Activated naive CD4-positive, alpha-beta T cell treated with anti-CD3 and anti-CD28 coated beads for 36 hours (primary cell): ENCODE measurements around the gene PJA1. TPM values are rescaled to one million over a fixed set of nuclear protein-coding genes. Genes with fewer than 3 reads are reported as not detected.

Experiments used
- CTCF ChIA-PET: fragments of 350-600 bp; sonication (Branson Sonifier 250); formaldehyde crosslinking; loops from one replicate; lab custom pipeline; 2021; ENCODE audit warnings: antibody characterized with exemption; lab: Charles Lee
- DNase-seq: peaks from one replicate; pipeline ENCODE4 v3.0.0-alpha.2; 2020
- H3K27ac Mint-ChIP-seq: one replicate; pipeline ENCODE4 v1.8.0; 2021; ENCODE audit warnings: mild to moderate bottlenecking, mixed read lengths
- H3K27me3 Mint-ChIP-seq: one replicate; pipeline ENCODE4 v1.8.0; 2021; ENCODE audit warnings: low read depth, mixed read lengths
- H3K36me3 Mint-ChIP-seq: one replicate; pipeline ENCODE4 v1.8.0; 2021; ENCODE audit warnings: low read depth, mixed read lengths
- H3K4me1 Mint-ChIP-seq: one replicate; pipeline ENCODE4 v1.8.0; 2021; ENCODE audit warnings: low read depth, mixed read lengths
- H3K4me3 Mint-ChIP-seq: one replicate; pipeline ENCODE4 v1.8.0; 2021; ENCODE audit warnings: mild to moderate bottlenecking, moderate library complexity, mixed read lengths
- H3K9me3 Mint-ChIP-seq: one replicate; pipeline ENCODE4 v1.8.0; 2021; ENCODE audit warnings: mixed read lengths
- intact Hi-C: fragments of 100-400 bp; cut with micrococcal nuclease; formaldehyde crosslinking; loops from one replicate; pipeline ENCODE4 v1.15.1; 2023
- total RNA-seq, 2 experiments: library from RNA; stranded (reverse); gene quantifications; one replicate each; pipeline ENCODE4 v1.2.3, GENCODE V29; 2021

Gene PJA1
- total RNA-seq, 2 experiments from 2014 or later, result 10.7 to 11.0 TPM

- peaks cover 12% of the 10 kb centered on the region for H3K36me3 Mint-ChIP-seq
- CTCF ChIA-PET, result no interaction called here
- H3K4me1 Mint-ChIP-seq, result peaks cover 33% of the 10 kb centered on the region
- no peaks in the 10 kb centered on the region for H3K9me3 Mint-ChIP-seq
- H3K27me3 Mint-ChIP-seq, result no peaks in the 10 kb centered on the region
- intact Hi-C loops, result no loop called here
- no peak overlapping the region for H3K4me3 Mint-ChIP-seq
- no peak for DNase-seq
- H3K27ac Mint-ChIP-seq, result no peak overlapping the region
Measured at GRCh38 chrX:69162361-69162865, 2.8 kb downstream of the PJA1 start.

GRCh38 chrX:69161786-69162349 is 3.4 kb downstream of the PJA1 start:
- H3K4me3 Mint-ChIP-seq, result no peak overlapping the region
- CTCF ChIA-PET, result no interaction called here
- intact Hi-C loops, result no loop called here
- H3K27me3 Mint-ChIP-seq, result no peaks in the 10 kb centered on the region
- H3K36me3 Mint-ChIP-seq, result peaks cover 12% of the 10 kb centered on the region
- no peak for DNase-seq
- peaks cover 33% of the 10 kb centered on the region for H3K4me1 Mint-ChIP-seq
- H3K27ac Mint-ChIP-seq, result no peak overlapping the region
- H3K9me3 Mint-ChIP-seq, result no peaks in the 10 kb centered on the region

GRCh38 chrX:69161371-69161770 is 3.9 kb downstream of the PJA1 start:
- no peak for DNase-seq
- Mint-ChIP-seq H3K27me3 (no peaks in the 10 kb centered on the region), H3K9me3 (no peaks in the 10 kb centered on the region), H3K4me1 (peaks cover 33% of the 10 kb centered on the region), H3K36me3 (peaks cover 12% of the 10 kb centered on the region), H3K27ac (no peak overlapping the region), H3K4me3 (no peak overlapping the region)
- intact Hi-C loops, result no loop called here
- CTCF ChIA-PET, result no interaction called here

GRCh38 chrX:69158166-69158980 is 6.9 kb downstream of the PJA1 start:
- H3K36me3 Mint-ChIP-seq, result peaks cover 9% of the 10 kb centered on the region
- intact Hi-C loops, result loop anchor here (5.0 kb wide), 1 partner anchor 64 kb away; no protein-coding TSS in a partner anchor
- no peak overlapping the region for H3K27ac Mint-ChIP-seq
- no peaks in the 10 kb centered on the region for H3K27me3 Mint-ChIP-seq
- no peaks in the 10 kb centered on the region for H3K9me3 Mint-ChIP-seq
- peaks cover 22% of the 10 kb centered on the region for H3K4me1 Mint-ChIP-seq
- DNase-seq, result peak; percentile 16
- CTCF ChIA-PET, result interaction anchor here (0.7 to 1.2 kb wide), 2 partner anchors 66 to 330 kb away, joined by 3 read pairs; partner anchors contain the start of gene EFNB1
- no peak overlapping the region for H3K4me3 Mint-ChIP-seq

GRCh38 chrX:69156638-69157037 is 8.6 kb downstream of the PJA1 start:
- intact Hi-C loops, result loop anchor here (5.0 kb wide), 1 partner anchor 66 kb away; no protein-coding TSS in a partner anchor
- no peak overlapping the region for H3K4me3 Mint-ChIP-seq
- H3K27me3 Mint-ChIP-seq, result no peaks in the 10 kb centered on the region
- no peaks in the 10 kb centered on the region for H3K9me3 Mint-ChIP-seq
- CTCF ChIA-PET, result no interaction called here
- H3K4me1 Mint-ChIP-seq, result peaks cover 7% of the 10 kb centered on the region
- H3K27ac Mint-ChIP-seq, result no peak overlapping the region
- no peak for DNase-seq
- H3K36me3 Mint-ChIP-seq, result no peaks in the 10 kb centered on the region

- Mint-ChIP-seq H3K36me3 (no peaks in the 10 kb centered on the region), H3K4me1 (peaks cover 3% of the 10 kb centered on the region), H3K27me3 (peaks cover 2% of the 10 kb centered on the region), H3K9me3 (no peaks in the 10 kb centered on the region), H3K4me3 (no peak overlapping the region), H3K27ac (no peak overlapping the region)
- intact Hi-C loops, result loop anchor here (5.0 kb wide), 1 partner anchor 66 kb away; no protein-coding TSS in a partner anchor
- CTCF ChIA-PET, result no interaction called here
- no peak for DNase-seq
Measured at GRCh38 chrX:69155786-69156520, 9.3 kb downstream of the PJA1 start.

GRCh38 chrX:69154051-69154450 is 11.2 kb downstream of the PJA1 start:
- Mint-ChIP-seq H3K4me3 (no peak overlapping the region), H3K27me3 (peaks cover 2% of the 10 kb centered on the region), H3K27ac (no peak overlapping the region), H3K4me1 (no peaks in the 10 kb centered on the region), H3K9me3 (no peaks in the 10 kb centered on the region), H3K36me3 (no peaks in the 10 kb centered on the region)
- CTCF ChIA-PET, result no interaction called here
- no peak for DNase-seq
- intact Hi-C loops, result no loop called here

GRCh38 chrX:69153060-69153730 is 12.1 kb downstream of the PJA1 start:
- intact Hi-C loops, result no loop called here
- H3K36me3 Mint-ChIP-seq, result no peaks in the 10 kb centered on the region
- no peak overlapping the region for H3K4me3 Mint-ChIP-seq
- no peaks in the 10 kb centered on the region for H3K9me3 Mint-ChIP-seq
- no peaks in the 10 kb centered on the region for H3K4me1 Mint-ChIP-seq
- peaks cover 2% of the 10 kb centered on the region for H3K27me3 Mint-ChIP-seq
- H3K27ac Mint-ChIP-seq, result no peak overlapping the region
- no peak for DNase-seq
- CTCF ChIA-PET, result interaction anchor here (0.6 kb wide), 1 partner anchor 271 kb away, joined by 3 read pairs; no protein-coding TSS in a partner anchor

- no peak overlapping the region for H3K27ac Mint-ChIP-seq
- H3K27me3 Mint-ChIP-seq, result peaks cover 2% of the 10 kb centered on the region
- no peaks in the 10 kb centered on the region for H3K9me3 Mint-ChIP-seq
- H3K4me1 Mint-ChIP-seq, result no peaks in the 10 kb centered on the region
- no peak for DNase-seq
- intact Hi-C loops, result no loop called here
- H3K36me3 Mint-ChIP-seq, result no peaks in the 10 kb centered on the region
- CTCF ChIA-PET, result interaction anchor here (0.6 kb wide), 1 partner anchor 270 kb away, joined by 3 read pairs; no protein-coding TSS in a partner anchor
- no peak overlapping the region for H3K4me3 Mint-ChIP-seq
Measured at GRCh38 chrX:69152417-69152841, 12.8 kb downstream of the PJA1 start.

GRCh38 chrX:69151866-69152284 is 13.4 kb downstream of the PJA1 start:
- Mint-ChIP-seq H3K27me3 (peaks cover 2% of the 10 kb centered on the region), H3K9me3 (no peaks in the 10 kb centered on the region), H3K4me3 (no peak overlapping the region), H3K27ac (no peak overlapping the region), H3K4me1 (no peaks in the 10 kb centered on the region), H3K36me3 (no peaks in the 10 kb centered on the region)
- DNase-seq, result no peak
- CTCF ChIA-PET, result no interaction called here
- intact Hi-C loops, result no loop called here

GRCh38 chrX:69150281-69150960 is 14.8 kb downstream of the PJA1 start:
- Mint-ChIP-seq H3K27ac (no peak overlapping the region), H3K27me3 (peaks cover 2% of the 10 kb centered on the region)
- CTCF ChIA-PET, result no interaction called here

More at GRCh38 chrX:69150281-69150960, 14.8 kb downstream of the PJA1 start:
- no peaks in the 10 kb centered on the region for H3K36me3 Mint-ChIP-seq
- H3K9me3 Mint-ChIP-seq, result no peaks in the 10 kb centered on the region
- H3K4me3 Mint-ChIP-seq, result no peak overlapping the region
- intact Hi-C loops, result no loop called here
- no peak for DNase-seq
- H3K4me1 Mint-ChIP-seq, result no peaks in the 10 kb centered on the region
